Neuronal stem cell (in vitro differentiated cells): Measurements from ENCODE around the gene DHX30.
A peak's percentile ranks its signal among the peaks of the same experiment; 100 is the strongest.

Experiments
- DNase-seq: peaks from one replicate; pipeline ENCODE4 v3.0.0-alpha.2; 2013; ENCODE audit warnings: low spot score
- H2AFZ ChIP-seq: one replicate; pipeline ENCODE4 v1.6.1; 2013; ENCODE audit warnings: mild to moderate bottlenecking, low read length, inconsistent platforms
- H2AK5ac ChIP-seq: 2 replicates; pipeline ENCODE4 v1.6.1; 2013; ENCODE audit warnings: low read depth, mild to moderate bottlenecking, inconsistent platforms, low read length, moderate library complexity, mixed read lengths
- H2BK120ac ChIP-seq: 2 replicates; pipeline ENCODE4 v1.6.1; 2013; ENCODE audit warnings: low read depth, mild to moderate bottlenecking, inconsistent platforms, low read length, moderate library complexity, mixed read lengths
- H2BK12ac ChIP-seq: one replicate; pipeline ENCODE4 v1.6.1; 2013; ENCODE audit warnings: low read length, inconsistent platforms
- H2BK15ac ChIP-seq: 2 replicates; pipeline ENCODE4 v1.6.1; 2013; ENCODE audit warnings: mild to moderate bottlenecking, low read length, inconsistent platforms, mixed read lengths
- H2BK5ac ChIP-seq: one replicate; pipeline ENCODE4 v1.6.1; 2013; ENCODE audit warnings: inconsistent platforms, mild to moderate bottlenecking, low read length, moderate library complexity
- H3K14ac ChIP-seq: one replicate; pipeline ENCODE4 v1.6.1; 2013; ENCODE audit warnings: low read length, inconsistent platforms
- H3K18ac ChIP-seq: 2 replicates; pipeline ENCODE4 v1.6.1; 2013; ENCODE audit warnings: low read length, inconsistent platforms
- H3K23ac ChIP-seq: 2 replicates; pipeline ENCODE4 v1.6.1; 2013; ENCODE audit warnings: low read depth, mild to moderate bottlenecking, mixed read lengths, low read length, inconsistent platforms; ENCODE audit not compliant: poor library complexity
- H3K27ac ChIP-seq: replicated peaks from 3 replicates; pipeline ENCODE4 v1.5.1; 2013; ENCODE audit warnings: low read length, inconsistent platforms
- H3K27me3 ChIP-seq, 3 experiments: 2 replicates each; pipeline ENCODE4 v1.6.1; 2013; ENCODE audit warnings: low read length in 3 of 3, mild to moderate bottlenecking in 2 of 3, inconsistent platforms in 1 of 3, low read depth in 1 of 3, mixed read lengths in 1 of 3, moderate library complexity in 1 of 3; ENCODE audit not compliant: control insufficient read depth in 3 of 3, insufficient read depth in 3 of 3
- H3K36me3 ChIP-seq, 2 donors: replicated peaks in 1 of 2; 2 replicates each; pipeline ENCODE4 v1.6.1; 2013; ENCODE audit warnings: low read length in 2 of 2; ENCODE audit not compliant: control insufficient read depth in 2 of 2, insufficient read depth in 2 of 2
- H3K4ac ChIP-seq: 2 replicates; pipeline ENCODE4 v1.6.1; 2013; ENCODE audit warnings: inconsistent platforms, mild to moderate bottlenecking, low read length, moderate library complexity
- H3K4me1 ChIP-seq, 2 donors: 1 replicate in 1 of 2; 2 replicates in 1 of 2; pipeline ENCODE4 v1.6.1; 2013; ENCODE audit warnings: low read length in 2 of 2, low read depth in 1 of 2; ENCODE audit not compliant: control insufficient read depth in 2 of 2, insufficient read depth in 1 of 2
- H3K4me2 ChIP-seq: one replicate; pipeline ENCODE4 v1.6.1; 2013; ENCODE audit warnings: mild to moderate bottlenecking, low read length, inconsistent platforms; ENCODE audit not compliant: insufficient read depth, poor library complexity, severe bottlenecking
- H3K4me3 ChIP-seq, 2 donors: 2 replicates each; pipeline ENCODE4 v1.5.1; 2013; ENCODE audit warnings: low read length in 2 of 2, mild to moderate bottlenecking in 2 of 2, inconsistent platforms in 1 of 2, moderate library complexity in 1 of 2
- H3K79me1 ChIP-seq: one replicate; pipeline ENCODE4 v1.6.1; 2013; ENCODE audit warnings: low read depth, mild to moderate bottlenecking, inconsistent platforms, low read length, moderate library complexity
- H3K9ac ChIP-seq: one replicate; pipeline ENCODE4 v1.6.1; 2013; ENCODE audit warnings: mild to moderate bottlenecking, low read depth, low read length, inconsistent platforms; ENCODE audit not compliant: poor library complexity
- H3K9me3 ChIP-seq, 2 donors: replicated peaks in 1 of 2; 2 replicates each; pipeline versions ENCODE3 to v1.6.1; 2013; ENCODE audit warnings: low read length in 2 of 2, mild to moderate bottlenecking in 2 of 2, inconsistent platforms in 1 of 2, low read depth in 1 of 2, mixed read lengths in 1 of 2, moderate library complexity in 1 of 2; ENCODE audit not compliant: control insufficient read depth in 2 of 2, insufficient read depth in 1 of 2
- H4K8ac ChIP-seq: one replicate; pipeline ENCODE4 v1.6.1; 2013; ENCODE audit warnings: low read depth, mild to moderate bottlenecking, inconsistent platforms, low read length, moderate library complexity
- H4K91ac ChIP-seq: one replicate; pipeline ENCODE4 v1.6.1; 2013; ENCODE audit warnings: low read length, low read depth, mild to moderate bottlenecking, inconsistent platforms; ENCODE audit not compliant: poor library complexity
- whole genome bisulfite sequencing, 2 donors: extraction: QIAGEN DNeasy Blood & Tissue Kit; methylation state at CpG; one replicate each; pipeline ENCODE4 v1.1.7; 2013; ENCODE audit warnings: missing lambda C conversion rate in 2 of 2, mixed read lengths in 1 of 2; ENCODE audit not compliant: insufficient read length in 2 of 2, insufficient replicate concordance in 1 of 2; ENCODE audit errors: extremely low coverage in 2 of 2; 5-methylcytosine and 5-hydroxymethylcytosine counted together

Gene DHX30

DNA sequence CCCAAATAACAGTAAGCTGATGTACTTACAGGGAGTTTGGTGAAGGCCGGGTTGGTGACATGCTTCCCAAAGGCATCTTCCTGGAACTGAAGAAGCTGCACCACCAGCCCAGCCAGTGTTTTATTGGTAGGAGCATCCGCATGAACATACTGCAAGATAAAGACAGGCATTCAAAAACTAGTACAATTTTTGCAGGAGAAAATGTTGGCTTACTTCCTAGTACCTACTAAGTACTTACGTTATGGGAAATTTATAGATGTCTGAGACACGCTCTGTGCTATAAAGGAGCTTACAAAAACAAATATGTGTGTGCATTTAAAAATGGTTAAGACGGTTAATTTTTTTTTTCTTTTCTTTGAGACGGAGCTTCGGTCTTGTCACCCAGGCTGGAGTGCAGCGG lies 30.1 kb upstream of the DHX30 start:
- Histone ChIP-seq H3K18ac (no peak overlapping the region), H4K8ac (no peak overlapping the region), H2BK5ac (no peak overlapping the region), H3K4me3 (no peak overlapping the region), H3K4me1 (no peaks in the 10 kb centered on the region), H4K91ac (no peak overlapping the region), H3K9ac (no peak overlapping the region), H2AFZ (no peak overlapping the region), H3K36me3 (peaks cover 8 to 92% of the 10 kb centered on the region in 2 donors), H3K79me1 (peaks cover 4% of the 10 kb centered on the region), H3K27me3 (no peaks in the 10 kb centered on the region), H3K14ac (no peak overlapping the region), H2BK12ac (no peak overlapping the region), H2AK5ac (no peak overlapping the region), H3K4me2 (no peak overlapping the region), H2BK120ac (no peak overlapping the region), H2BK15ac (no peak overlapping the region), H3K9me3 (peaks cover 0 to 2% of the 10 kb centered on the region in 2 donors), H3K4ac (no peak overlapping the region), H3K27ac (no peak overlapping the region), H3K23ac (no peak overlapping the region)
- no CpG with 5 or more reads among the region's 8 CpGs for WGBS, 2 donors
- DNase-seq: no peak

- Histone ChIP-seq H2BK15ac (no peak overlapping the region), H2AK5ac (no peak overlapping the region), H3K23ac (no peak overlapping the region), H4K91ac (no peak overlapping the region), H3K36me3 (peaks cover 4 to 56% of the 10 kb centered on the region in 2 donors), H2BK12ac (no peak overlapping the region), H3K27me3 (no peaks in the 10 kb centered on the region), H2BK5ac (no peak overlapping the region), H3K14ac (no peak overlapping the region), H3K4me2 (no peak overlapping the region), H3K79me1 (peaks cover 4% of the 10 kb centered on the region), H3K9ac (no peak overlapping the region), H3K4me3 (peak overlapping the region in 1 of 2 donors; percentile 5), H2BK120ac (no peak overlapping the region), H3K9me3 (no peaks in the 10 kb centered on the region), H2AFZ (no peak overlapping the region), H3K27ac (no peak overlapping the region), H3K4me1 (peaks cover 5 to 7% of the 10 kb centered on the region in 2 donors), H3K18ac (no peak overlapping the region), H3K4ac (no peak overlapping the region), H4K8ac (no peak overlapping the region)
- DNase-seq: no peak
- WGBS, 2 donors: no CpG with 5 or more reads among the region's 3 CpGs
These were observed 24.2 kb upstream of the DHX30 start for GRCh38 chr3:47778746-47779145.

- H2BK12ac ChIP-seq: no peak overlapping the region
- H3K4ac ChIP-seq: peak overlapping the region; percentile 60
- peak; percentile 53 for DNase-seq
- WGBS, 2 donors: no CpG with 5 or more reads among the region's 54 CpGs
- H3K9me3 ChIP-seq: no peaks in the 10 kb centered on the region
- H3K27me3 ChIP-seq: no peaks in the 10 kb centered on the region
- peak overlapping the region; percentile 65 for H4K91ac ChIP-seq
- peak overlapping the region; percentile 85 to 98 for H3K4me3 ChIP-seq
- H3K23ac ChIP-seq: peak overlapping the region; percentile 98
- H3K79me1 ChIP-seq: peaks cover 4% of the 10 kb centered on the region
- peak overlapping the region; percentile 51 for H3K4me2 ChIP-seq
- peak overlapping the region; percentile 45 for H2BK15ac ChIP-seq
- peak overlapping the region; percentile 96 for H2BK5ac ChIP-seq
- H3K36me3 ChIP-seq: peaks cover 4 to 37% of the 10 kb centered on the region in 2 donors
- H2BK120ac ChIP-seq: no peak overlapping the region
- peak overlapping the region; percentile 99 for H3K14ac ChIP-seq
- peak overlapping the region; percentile 97 for H2AK5ac ChIP-seq
- H3K9ac ChIP-seq: peak overlapping the region; percentile 98
- peak overlapping the region; percentile 90 for H3K27ac ChIP-seq
- H2AFZ ChIP-seq: peak overlapping the region; percentile 82
- H4K8ac ChIP-seq: peak overlapping the region; percentile 65
- peak overlapping the region; percentile 99 for H3K18ac ChIP-seq
- H3K4me1 ChIP-seq: peaks cover 5 to 7% of the 10 kb centered on the region in 2 donors
These were observed 21.9 kb upstream of the DHX30 start for GRCh38 chr3:47780741-47781684.
